Stimulated activated CD8-positive, alpha-beta memory T cell treated with anti-CD3 and anti-CD28 coated beads, Interleukin-12 subunit alpha, Interleukin-12 subunit beta, amount 100 ng/mL, for 24 hours (primary cell): Measurements from ENCODE around the gene CYB5A.
"Not testable (repeated sequence)": the region's sequence is repeated elsewhere in the genome, so short reads cannot be mapped to it uniquely, and the experiment has no call there.

Source experiments
- DNase-seq: peaks from one replicate; pipeline ENCODE4 v3.0.0-alpha.2; 2020; ENCODE audit errors: extremely low read depth

Gene CYB5A, protein sequence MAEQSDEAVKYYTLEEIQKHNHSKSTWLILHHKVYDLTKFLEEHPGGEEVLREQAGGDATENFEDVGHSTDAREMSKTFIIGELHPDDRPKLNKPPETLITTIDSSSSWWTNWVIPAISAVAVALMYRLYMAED

DNA sequence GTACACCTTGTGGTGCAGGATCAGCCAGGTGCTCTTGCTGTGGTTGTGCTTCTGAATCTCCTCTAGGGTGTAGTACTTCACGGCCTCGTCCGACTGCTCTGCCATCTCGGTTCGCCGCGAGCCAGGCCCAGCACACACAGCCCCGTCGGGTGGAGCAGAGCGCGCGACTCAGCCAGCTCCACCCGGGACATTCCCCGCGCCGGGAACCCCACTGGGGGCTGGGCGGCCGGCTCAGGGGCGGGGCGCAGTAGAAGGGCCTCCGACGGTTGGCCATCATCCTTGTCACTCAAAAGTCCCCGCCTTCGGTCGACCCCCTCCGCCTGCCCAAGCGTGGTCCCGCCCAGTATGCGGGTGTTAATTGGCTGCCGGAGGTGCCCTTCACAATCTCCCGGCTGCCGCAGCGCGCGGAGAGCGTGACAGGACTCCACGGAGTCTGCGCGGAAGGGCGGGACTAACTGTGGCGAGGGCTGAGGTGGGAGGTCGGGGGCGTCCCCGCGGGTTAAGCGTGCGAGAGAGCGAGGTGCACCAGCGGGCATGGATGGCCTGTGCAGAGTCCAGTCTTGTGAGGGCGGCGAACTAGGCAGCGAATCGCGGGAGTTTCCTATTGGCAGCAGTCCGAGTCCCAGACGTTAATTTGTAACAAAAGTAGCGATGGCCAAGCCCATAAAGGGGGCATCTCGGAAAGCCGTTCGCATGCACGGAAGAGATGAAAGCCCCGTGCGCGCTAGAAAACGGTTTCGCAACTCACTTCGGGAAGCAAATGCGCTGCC, at the start of gene CYB5A:
Gene CYB5A (minus strand): TSS at position 193 of the 770 bp plus-strand sequence. CDS start 88 bp downstream, at position 105.
- DNase-seq = peak; percentile 94

DNA sequence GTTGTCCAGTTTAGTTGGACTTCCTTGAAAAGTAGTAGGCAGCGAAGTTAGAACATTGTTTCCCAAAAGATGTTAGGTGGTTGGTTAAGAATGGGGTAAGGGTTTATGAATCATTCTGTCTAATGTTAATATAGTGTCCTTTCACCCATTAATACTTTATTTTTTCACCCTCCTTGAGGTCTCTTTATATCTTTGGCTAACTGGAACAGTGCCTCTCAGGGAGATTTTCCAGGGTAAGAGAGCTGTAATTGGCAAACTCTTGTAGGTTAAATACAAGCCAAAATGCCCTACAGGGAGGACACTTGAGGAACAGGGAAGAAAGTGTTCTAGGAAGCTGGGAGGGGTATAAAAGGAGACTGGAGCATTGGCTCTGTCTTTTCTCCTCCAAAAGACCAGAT, 46.1 kb upstream of the CYB5A start:
- no peak for DNase-seq

DNA sequence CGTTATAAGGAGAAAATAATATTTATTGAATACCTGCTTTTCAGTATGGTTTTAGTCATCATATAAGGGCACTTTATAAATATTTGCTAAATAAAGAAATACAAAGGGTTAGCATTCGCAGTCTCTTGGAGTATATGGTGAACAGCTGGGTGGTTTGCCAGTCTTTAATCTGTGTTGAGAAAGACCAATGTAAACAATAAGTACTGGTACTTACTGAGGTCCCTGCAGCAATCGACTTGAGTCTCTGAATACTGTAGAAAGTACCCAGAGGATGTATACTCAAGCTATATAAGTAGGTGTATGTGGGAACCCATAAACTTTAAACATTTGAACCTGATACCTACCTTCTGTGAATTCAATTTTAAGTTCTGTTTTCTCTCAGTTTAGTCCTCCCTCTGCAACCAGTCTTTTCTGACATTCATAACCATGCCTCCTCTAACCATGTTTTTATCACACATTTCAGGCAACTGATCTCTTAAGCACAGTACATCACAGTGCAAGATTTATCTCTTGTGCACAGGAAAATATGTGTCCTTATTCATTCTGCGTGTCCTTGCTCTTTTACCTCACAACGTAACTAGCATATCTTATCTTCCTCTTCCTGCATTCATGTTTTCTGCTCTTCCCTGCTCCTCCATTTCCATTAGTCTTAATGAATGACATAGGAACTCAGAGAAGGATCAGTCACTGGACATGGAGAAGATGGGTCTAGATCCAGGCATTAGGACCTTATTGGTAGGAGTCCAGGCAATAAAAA, 45.6 kb upstream of the CYB5A start:
- DNase-seq = no peak

DNA sequence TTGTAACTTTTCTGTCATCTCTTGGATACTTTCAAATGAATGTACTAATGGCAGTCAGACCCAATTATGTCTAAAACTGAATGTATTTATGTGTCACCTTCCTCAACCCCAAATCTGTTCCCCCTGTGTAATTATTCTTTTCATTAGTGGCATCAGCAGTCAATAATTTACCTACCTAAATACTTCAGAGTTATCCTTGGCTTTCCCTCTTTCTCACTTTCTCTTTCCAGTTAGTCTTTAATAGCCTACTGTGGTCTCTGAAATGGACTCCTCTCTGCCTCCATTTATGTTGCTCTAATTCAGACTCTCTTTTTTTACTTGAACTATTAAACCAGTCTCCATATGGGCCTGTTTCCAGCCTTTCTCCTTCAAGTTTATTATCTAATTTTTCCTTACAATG, 44.9 kb upstream of the CYB5A start:
- no peak for DNase-seq

DNA sequence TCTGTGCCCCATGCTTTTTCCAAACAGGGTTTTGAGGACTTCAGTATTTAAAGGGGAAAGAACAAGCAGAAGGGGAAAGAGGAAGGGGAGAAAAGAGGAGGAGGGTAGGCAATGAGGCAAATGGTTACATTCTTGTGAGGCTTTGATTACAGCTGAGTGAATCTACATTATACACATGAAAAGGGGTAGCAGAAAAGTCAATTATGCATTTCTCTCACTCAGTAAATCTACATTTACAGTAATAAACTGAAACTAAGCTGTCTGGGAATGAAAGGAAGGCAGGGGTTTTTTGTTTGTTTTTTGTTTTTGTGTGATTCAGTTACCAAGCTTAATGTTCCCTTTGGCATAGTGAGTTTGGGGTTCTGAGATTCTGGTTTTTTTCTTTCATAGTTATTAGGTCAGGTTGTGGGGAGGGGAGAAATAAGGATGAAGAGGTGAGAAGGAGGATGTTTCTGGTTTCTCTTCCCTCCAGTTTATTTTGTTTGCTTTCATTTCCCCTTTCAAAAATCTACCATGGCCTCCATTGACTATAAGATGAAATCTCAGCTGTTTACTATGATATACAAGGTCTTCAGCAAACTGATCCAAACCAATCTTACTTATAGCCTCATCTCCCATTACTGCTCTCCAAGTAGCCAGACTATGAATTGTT, 42.6 kb upstream of the CYB5A start:
- no peak for DNase-seq

DNA sequence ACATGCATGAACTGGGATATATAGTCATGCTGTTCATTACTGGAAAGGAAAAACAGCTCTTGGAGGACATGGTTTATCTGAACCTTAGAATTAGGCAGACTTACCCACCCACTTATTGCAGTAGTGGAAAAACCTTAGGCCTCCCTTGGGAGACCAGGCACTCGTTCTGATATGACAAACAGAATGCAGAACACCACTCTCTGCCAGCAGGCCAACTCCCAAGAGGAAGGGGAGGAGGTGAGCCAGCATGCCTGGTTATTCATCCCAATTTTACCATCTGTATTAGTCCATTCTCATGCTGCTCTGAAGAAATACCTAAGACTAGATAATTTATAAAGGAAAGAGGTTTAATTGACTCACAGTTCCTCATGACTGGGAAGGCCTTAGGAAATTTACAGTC, 41.3 kb upstream of the CYB5A start:
- DNase-seq = no peak

DNA sequence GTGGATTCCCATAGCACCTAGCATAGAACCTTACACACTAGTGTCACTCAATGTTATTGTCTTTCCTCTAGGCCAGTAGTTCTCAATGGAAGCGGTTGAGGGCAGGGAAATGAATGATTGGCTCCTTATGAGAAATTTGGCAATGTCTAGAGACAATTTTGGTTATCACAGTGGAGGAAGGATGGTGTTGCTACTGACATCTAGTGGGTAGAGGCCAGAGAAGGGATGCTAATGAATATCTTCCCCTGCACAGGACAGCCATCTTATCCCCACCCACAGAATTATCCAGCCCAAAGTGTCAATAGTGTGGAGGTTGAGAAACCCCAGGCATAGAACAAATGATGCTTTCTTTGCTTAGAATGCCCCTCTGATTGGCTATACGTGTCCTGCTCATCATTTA, 39.6 kb upstream of the CYB5A start:
- DNase-seq = no peak

DNA sequence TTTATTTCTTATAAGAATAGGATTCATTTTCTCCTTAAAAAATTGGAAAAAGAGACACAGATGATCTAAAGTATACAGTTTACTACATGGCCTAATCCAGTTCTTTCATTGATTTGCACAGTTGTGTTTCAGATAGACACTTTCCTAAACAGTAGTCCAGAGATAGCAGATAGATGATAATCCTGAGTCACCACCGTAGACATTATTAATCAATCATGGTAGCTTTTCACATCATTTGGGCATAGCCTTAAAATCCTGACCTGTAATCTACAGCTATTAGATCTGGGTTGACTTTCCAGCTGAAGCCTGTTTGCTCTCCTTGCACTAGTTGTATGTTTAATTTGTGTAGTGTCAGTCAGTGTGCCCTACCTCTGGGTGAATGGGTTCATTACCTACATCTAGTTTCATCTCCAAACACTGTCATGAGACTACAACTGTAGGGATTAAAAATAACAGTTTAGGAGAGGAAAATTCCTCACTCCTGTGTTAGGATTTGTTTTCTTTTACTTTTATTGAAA, 38.0 kb upstream of the CYB5A start:
- DNase-seq = no peak

DNA sequence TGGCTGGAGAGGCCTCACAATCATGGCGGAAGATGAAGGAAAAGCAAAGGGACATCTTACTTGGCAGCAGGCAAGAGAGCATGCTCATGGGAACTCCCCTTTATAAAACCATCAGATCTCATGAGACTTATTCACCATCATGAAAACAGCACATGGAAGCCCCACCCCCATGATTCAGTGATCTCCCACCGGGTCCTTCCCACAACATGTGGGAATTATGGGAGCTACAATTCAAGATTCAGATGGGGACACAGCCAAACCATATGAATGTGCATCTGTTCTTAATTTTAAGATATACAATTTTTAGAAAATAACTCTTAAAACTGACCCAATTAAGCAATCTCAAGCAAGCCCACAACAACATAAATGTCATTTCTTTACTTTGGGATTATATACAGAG, 36.4 kb upstream of the CYB5A start:
- no peak for DNase-seq

DNA sequence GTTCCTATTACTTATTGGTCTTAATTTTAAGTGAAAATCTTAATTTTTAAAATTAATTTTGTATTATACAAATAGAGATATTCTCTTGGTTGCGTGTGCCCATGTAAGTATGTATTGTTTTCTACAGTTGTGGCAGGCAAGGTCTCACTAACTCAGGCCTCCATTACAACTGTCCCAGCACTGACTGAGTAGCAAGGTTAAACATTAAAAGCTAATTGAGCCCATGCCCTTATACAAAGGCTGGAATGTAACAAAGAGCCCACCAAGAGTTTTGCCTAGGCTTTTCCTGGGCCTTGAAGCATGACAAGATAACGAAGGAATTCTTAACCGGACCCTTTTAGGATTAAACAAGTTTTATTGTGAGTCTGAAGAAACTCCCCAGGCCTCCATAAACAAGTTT, 35.0 kb upstream of the CYB5A start:
- not testable (repeated sequence) for DNase-seq

DNA sequence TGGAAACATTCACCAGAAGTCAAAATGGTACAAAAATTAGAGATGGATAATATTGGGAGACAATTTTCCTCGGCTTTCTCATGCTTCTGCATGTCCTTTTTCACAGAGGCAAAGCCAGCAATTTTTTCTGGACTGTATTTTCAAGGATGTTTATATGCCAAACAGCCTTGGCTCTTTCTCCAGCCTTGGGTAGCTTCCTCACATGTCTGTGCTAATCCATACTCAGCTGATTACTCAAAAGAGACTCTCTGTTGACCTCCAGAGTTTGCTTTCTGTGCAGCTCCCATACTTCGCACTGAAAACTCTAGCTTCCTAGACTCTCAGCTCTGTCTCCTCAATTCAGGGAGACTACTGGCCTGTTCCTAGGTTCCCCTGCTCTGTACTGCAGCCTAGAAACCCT, 34.5 kb upstream of the CYB5A start:
- DNase-seq = no peak

DNA sequence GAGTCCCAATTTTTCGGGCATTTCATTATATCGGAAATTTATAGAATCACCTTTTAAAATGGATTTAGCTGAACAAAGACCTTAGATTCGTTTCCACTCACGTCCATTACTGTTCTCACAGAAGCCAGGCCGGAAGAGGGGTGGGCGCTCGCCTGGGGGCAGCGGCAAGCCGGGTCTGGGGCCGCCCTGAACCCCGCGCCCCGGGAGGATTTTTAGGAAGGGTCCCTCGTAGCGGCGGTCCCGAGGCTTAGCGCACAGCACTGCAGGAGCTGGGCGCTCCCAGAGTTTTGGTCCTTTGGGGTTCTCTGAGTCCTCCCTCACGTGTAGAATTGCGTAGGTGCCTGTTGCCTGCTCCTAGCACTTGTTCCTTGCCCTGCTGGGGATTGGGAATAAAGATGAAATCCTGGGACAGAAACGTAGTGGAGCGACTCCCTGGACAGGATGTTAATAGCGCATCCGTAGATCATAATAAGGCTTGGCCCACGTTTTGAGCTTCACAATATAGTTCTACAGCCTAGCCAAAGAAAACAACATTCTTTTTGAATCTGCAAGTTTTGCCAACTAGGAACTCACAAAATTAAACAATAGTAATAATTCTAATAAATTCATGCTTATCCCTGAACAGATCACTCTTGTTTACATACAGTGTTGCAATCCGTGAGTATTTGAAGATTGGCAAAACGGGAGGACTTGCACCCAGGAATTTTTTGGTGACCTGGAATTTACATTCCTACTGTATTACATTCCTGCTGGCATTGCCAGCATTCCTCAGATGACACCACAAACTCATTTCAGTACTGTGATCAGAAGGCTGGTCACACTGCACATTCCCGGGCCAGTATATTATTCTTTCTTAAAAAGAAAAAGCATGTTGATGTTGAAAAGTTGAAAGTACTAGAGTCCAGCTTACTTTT, 24.8 kb upstream of the CYB5A start:
- DNase-seq = no peak

DNA sequence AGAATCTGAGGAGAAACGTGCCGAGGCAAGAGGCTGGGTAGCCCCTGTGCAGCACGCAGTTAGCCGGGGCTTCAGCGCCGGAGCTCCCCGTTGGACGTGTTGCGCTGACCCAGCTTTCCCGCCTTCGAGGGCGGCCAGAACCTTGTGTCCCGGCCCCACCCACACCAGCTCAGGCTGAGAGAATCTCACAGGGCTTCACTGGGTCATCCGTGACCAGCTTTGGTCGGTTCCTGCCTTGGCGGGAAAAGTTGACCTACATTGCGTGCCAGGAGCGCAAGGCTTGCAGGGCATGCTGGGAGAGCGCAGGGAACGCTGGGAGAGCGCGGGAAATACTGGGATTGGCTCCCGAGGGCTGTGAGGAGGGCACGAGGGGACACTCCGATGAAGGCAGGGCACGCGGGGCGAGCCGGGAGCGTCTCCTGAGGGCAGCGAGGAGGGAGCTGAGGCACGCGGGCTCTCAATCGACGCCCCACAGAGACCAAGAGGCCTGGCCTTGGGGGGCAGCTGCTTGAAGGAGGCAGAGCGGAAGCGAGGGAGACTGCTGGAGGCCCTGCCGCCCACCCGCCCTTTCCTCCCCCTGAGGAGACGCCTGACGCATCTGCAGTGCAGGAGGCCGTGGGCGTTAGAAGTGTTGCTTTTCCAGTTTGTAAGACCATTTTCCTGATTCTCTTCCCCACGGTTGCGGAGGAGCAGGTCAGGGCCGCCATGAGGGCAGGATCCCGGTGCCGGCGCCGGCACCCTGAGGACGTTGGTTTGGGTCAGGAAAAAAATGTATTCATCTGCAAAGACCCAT, 23.9 kb upstream of the CYB5A start, which contains the start of gene C18orf63:
Gene C18orf63 (plus strand): TSS at position 376 of the 793 bp plus-strand sequence. CDS start 2,027 bp downstream, outside the sequence.
- no peak for DNase-seq

DNA sequence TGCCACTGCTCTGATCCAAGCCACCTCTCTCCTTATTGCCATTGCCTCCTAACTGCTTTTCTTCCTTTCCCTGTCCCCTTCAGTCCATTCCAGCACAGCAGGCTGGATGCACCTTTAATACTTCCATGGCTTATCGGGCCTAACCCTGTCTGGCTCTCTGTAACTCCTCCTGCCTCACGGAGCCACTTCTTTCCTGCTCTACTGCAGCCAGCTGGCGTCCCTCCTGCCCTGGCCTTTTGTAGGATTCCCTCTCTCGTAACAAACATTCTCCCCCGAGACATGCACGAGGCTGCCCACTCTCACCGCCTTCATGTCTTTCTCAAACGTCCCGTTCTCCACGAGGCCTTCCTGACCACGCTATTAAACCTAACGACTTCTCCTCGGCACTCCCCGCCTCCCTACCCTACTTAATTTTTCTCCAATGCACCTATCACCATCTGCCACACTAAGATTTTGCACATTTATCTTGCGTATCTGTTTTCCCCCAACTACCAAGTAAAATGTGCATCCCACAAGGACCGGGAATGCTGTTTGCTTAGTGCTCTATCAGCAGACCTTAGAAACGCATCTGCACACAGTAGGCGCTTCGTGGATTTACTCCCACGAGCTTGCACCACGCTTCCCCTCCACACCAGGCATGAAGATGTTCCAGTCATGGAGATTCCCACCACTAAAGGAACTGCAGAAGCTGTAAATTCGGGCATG, 23.1 kb upstream of the CYB5A start:
- no peak for DNase-seq

DNA sequence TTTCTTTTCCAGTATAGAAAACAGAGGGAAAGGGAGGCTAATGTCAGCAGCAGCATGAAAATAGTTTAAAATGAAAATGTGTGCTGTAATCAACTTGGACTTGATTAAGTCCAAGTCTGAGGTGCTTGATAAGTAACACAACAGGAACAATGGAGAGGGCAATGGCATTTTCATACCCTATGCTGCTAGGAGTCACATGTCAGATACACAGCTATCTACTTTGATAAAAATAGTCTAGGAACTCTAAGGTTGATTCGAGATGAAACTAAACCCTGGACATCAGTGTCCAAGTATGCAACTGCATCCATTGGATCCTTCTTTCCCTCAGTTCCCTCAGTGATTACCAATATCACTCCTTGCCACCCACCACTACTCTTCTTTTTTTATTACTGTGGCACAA, 19.2 kb upstream of the CYB5A start:
- DNase-seq = no peak

DNA sequence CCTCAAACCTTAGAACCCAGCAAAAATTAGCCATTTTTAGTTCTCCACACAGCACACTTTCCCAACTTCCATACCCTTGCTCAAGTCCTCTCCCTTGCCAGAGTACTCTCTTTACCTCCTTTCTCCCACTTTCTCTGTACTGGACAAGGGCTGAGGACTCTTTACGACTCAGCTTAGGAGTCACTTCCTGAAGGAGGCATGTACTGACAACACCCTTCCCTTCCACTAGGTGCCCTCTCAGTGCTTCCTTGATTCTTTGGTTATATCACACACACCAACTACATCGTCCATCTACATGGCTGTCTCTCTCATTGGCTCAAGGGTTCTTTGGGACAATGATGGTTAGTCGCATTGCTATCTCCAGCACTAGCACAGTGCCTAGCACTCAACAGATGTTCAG, 18.6 kb upstream of the CYB5A start:
- no peak for DNase-seq

DNA sequence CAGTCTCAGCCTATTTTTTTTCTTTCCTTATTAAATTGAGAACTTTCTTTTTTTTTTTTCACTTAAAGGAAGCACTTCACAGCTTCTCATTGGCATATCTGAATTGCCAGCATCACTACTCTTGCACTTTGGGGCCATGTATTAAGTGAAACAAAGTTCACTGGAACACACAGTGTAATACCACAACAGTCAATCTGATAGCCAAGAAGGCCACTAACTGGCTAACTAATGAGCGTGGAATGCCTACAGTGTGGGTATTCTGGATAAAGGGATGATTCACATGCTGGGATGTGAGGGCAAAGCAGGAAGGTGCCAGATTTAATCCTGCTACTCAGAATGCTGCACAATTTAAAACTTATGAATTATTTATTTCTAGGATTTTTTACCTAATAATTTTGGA, 12.2 kb upstream of the CYB5A start:
- no peak for DNase-seq

DNA sequence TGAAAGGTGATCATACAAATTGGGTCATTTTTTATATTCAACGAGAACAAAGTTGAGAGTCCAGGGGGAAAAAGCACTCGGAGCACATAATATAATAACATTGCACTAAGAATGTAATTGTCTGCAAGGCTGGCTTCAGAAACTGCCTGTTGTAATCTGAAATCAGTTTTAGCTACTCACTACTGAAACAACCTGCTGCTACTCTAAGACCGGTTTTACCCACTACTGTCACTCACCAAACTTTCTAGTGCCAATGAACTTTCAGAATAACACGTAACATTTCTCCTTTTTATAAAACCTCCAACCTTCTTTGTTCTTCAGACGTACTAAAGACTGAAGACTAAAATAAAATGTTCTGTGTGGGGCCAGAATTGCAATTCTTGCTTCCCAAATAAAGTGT, 11.5 kb upstream of the CYB5A start:
- DNase-seq = no peak

DNA sequence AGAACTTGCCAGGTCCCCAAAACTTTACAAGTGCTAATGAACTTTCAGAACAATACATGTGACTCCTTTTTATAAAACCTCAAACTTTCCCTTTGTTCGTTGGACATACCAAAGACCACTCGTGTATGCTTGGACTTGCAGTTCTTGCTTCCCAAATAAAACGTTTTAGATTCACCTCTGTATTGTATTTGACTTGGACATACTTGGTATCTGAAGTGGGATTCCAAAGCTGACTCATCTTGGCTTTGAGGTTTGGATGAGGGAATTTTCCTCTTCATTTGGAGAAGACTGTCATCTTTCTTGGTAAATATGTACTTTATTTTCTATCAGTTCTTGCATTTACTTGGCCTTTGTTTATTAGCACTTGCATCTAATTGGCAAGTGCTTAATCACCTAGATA, 8.0 kb upstream of the CYB5A start:
- no peak for DNase-seq

DNA sequence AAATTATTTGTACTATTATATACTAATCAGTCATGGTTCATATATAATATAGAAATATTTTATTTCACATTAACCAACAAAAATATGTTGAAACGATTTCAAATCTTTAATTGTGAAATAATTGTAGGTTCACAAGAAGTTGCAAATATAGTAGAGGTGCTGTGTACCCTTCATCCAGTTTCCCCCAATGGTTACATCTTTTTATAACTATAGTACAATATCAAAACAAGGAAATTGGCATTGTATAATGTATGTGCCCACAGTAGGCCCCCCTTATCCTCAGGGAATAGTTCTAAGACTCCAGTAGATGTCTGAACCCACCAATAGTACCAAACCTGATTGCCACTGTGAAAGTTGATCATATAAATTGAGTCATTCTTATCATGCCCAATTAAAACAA, 7.4 kb upstream of the CYB5A start:
- no peak for DNase-seq
